GM19463 (cell line): ENCODE data around the gene ARID1B.

Experiments
- ATAC-seq: cut with Tn5 transposase; IDR thresholded peaks from one replicate; pipeline ENCODE4 v1.9.1; 2021; ENCODE audit warnings: mild to moderate bottlenecking, moderate library complexity; ENCODE audit not compliant: unreplicated experiment

ARID1B gene

GRCh38 chr6:156875062-156875461, 97.9 kb downstream of the ARID1B start:
- no peak for ATAC-seq

GRCh38 chr6:156876302-156876701, 99.1 kb downstream of the ARID1B start:
- no peak for ATAC-seq

- ATAC-seq = no peak
Observed at GRCh38 chr6:156877126-156877863, 100.1 kb downstream of the ARID1B start.

- no peak for ATAC-seq
Observed at GRCh38 chr6:156878681-156879080, 101.5 kb downstream of the ARID1B start.

- ATAC-seq = no peak
Observed at GRCh38 chr6:156879186-156879585, 102.0 kb downstream of the ARID1B start.

GRCh38 chr6:156879591-156879990, 102.4 kb downstream of the ARID1B start:
- no peak for ATAC-seq

- ATAC-seq = no peak
Observed at GRCh38 chr6:156880913-156881312, 103.7 kb downstream of the ARID1B start.

GRCh38 chr6:156881687-156882629, 104.8 kb downstream of the ARID1B start:
- no peak for ATAC-seq

GRCh38 chr6:156883497-156884252, 106.5 kb downstream of the ARID1B start:
- no peak for ATAC-seq

- ATAC-seq = no peak
Observed at GRCh38 chr6:156884306-156884705, 107.1 kb downstream of the ARID1B start.

- ATAC-seq = no peak
Observed at GRCh38 chr6:156885562-156885961, 108.4 kb downstream of the ARID1B start.

GRCh38 chr6:156886409-156886808, 109.2 kb downstream of the ARID1B start:
- peak; percentile 86 for ATAC-seq

GRCh38 chr6:156887623-156888269, 110.6 kb downstream of the ARID1B start:
- no peak for ATAC-seq

GRCh38 chr6:156889469-156889868, 112.3 kb downstream of the ARID1B start:
- no peak for ATAC-seq

- no peak for ATAC-seq
Observed at GRCh38 chr6:156889986-156890385, 112.8 kb downstream of the ARID1B start.

GRCh38 chr6:156890627-156891314, 113.6 kb downstream of the ARID1B start:
- ATAC-seq = no peak

GRCh38 chr6:156897907-156898531, 120.8 kb downstream of the ARID1B start:
- no peak for ATAC-seq

- no peak for ATAC-seq
Observed at GRCh38 chr6:156899071-156899470, 121.9 kb downstream of the ARID1B start.

- ATAC-seq = no peak
Observed at GRCh38 chr6:156899532-156900135, 122.5 kb downstream of the ARID1B start.
